ENCODE results near the gene ARAP3.

ARAP3 gene

DNA sequence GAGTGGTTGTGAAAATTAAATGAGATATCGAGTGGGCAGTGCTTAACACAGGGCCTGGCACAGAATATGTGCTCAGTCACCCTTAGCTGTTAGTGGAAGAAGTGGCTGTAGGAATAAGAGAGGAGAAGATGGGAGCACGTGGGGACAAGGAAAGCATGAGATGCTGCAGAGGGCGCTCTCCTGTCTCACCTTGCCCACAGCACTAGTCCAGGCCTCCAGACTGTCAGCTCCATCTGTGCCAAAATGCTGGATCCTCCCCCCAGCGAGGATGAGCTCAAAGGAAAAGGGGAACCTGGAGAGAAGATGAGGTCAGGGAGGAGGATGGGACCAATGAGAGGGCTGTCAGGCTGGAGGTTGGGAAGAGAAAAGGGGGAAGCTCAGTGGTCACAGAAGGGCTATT is 12.5 kb downstream of the ARAP3 start:
- no peak for DNase-seq

DNA sequence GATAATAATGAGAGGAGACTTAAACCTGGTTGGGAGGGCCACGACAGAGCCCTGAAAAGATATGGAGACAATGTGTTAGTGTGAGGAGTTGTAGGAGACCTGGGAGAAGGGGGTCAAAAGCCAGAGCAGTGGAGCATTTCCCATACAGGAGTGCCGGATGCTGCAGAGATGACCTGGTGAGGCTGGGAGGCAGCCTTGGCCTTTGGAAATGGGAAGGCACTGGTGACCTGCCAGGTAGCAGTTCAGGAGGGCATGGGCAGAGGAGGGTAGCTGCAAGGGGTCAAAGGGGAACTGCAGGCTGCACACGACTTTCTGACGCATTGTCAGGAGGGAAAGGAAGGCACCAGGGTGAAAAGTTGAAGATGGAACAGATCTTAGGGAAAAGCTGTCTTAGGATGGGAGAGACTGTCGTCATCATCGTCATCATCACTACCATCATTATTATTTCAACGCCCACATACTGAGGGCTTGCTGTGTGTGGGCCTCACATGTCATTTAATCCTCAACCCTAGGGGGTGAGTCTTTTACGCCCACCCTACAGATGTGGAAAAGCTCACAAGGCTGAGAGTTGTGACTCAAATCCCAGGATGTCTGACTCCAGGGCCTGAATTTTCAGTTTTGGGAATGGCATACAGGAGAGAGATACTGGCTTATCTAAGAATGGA is 13.3 kb downstream of the ARAP3 start:
- DNase-seq: no peak

DNA sequence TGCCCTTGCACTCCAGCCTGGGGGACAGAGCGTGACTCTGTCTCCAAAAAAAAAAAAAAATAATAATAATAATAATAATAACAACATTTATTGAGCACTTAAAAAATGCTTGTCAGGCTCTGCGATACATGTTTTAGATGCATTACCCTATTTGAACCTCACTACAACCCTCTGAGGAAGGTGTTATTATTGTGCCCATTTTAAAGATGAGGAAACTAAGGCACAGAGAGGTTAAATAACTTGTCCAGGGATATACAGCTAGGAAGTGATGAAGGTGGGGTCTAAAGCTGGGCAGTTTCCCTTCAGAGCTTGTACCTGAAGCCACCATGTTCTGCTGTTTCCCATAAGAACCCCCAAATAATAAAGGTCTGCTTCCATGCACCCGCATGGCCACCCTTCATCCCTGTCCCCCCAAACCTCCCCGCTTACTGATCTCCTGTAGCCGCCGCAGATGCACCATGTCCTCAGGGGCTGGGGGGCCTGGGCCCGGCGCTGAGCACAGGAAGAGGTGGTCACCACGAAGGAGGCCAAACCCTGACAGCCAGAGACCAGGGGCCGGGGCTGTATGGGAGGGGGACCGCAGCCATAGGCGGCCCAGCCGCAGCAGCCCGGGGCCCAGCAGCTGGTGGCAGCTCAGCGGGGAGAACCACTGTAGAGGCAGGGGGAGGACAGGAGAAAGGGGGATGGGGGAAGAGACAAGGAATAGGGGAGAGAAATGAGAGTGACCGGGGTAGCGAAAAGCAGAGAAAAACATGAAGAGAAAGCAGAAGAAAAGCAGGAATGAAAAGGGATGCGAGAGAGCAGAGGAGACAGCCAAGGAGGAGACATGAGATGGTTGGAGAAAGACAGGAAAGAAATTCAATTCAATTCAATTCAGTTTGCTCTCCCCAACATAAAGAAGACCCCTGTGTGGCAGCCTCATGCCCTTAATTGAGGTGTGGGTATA is 15.8 kb downstream of the ARAP3 start:
- DNase-seq: no peak

DNA sequence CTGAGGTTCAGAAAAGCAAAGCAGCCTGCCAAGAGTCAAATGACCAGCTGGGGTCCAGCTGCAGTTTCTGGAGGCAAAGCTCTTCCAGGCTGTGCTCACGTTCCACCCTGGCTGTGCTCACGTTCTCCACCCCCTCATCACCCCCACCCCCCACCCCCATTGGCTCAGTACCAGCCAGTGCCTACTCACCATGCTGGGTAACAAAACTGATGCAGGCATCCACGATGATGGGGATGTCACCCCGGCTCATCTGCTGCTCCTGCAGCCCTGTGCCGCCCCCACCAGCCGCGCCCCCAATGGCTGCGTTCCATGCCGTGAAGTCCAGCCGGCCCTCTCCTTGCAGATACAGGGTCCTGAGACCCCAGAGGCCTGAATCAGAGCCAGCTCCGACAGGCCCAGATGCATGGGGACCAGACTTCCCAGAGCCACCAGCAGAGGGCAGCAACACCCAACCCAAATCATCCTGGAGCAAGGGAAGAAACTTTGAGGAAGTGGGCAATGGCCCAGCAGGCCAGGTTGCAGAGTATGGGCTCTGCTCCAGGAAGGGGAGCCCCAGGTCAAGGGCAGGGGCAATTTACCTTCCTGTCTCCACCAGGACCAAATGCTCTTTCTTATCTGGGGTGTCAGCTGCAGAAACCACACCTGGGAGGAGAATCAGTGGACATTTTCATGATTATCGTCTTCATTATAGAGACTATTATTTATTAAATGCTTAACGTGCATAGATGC is 17.1 kb downstream of the ARAP3 start:
- DNase-seq: no peak

DNA sequence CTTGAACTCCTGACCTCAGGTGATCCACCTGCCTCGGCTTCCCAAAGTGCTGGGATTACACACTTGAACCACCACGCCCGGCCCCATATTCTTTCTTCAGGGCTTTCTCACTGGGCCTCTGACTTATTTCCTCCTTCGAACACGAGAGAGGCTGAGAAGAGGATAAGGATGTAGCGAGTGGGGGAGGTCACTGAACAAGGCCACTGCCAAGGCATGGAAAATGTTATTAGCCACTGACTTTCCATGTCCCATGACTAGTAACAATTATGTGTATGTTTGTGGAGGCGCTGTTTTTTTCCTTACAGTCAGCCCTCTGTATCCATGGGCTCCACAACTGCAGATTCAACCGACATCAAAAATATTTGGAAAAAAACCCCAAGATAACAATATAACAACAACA is 18.5 kb downstream of the ARAP3 start:
- no peak for DNase-seq

DNA sequence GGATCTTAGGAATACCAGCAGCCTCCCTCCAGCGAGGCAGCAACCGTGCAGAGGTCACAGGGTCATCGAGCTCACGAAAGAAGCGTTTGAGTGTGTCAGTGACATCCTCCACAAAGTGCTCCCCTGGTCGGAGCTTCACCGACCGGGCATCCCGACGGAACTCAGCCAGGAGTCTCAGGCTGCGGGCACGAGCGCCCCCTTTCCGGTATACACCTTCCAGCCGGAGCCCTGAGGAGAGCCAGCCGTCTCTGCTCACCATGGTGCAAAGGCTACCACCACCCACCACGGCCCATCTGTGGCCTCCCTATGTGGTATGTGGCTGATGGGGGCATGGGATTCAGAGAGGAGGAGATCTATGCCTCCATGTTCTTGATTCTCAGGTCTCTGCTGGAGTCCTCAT is 20.0 kb downstream of the ARAP3 start:
- DNase-seq: no peak

DNA sequence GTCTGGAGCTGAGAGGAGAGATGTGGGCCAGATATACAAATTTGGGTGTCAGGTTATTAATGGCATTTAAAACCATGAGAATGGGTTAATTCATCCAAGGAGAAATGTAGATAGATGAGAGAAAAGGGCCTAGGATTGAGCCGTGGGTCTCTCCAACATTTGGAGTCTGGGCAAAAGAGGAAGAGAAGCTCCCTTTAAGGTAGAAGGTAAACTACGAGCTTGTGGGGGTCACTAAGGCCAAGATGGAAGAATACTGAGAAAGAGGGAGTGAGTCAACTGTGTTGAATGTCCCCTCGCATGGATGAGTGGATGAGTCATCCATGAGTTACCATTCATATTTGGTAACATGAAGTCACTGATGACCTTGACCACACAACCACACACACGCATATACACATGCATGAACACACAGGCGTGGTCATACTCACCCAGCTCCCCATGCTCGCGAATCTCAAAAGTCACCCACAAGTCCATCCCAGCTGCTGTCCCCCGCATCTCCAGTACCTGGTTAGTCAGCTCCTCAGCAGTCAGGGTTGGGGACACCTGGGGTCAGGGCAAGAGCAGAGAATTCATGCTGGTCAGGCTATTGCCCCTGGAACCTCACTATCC is 24.0 kb downstream of the ARAP3 start:
- no peak for DNase-seq

DNA sequence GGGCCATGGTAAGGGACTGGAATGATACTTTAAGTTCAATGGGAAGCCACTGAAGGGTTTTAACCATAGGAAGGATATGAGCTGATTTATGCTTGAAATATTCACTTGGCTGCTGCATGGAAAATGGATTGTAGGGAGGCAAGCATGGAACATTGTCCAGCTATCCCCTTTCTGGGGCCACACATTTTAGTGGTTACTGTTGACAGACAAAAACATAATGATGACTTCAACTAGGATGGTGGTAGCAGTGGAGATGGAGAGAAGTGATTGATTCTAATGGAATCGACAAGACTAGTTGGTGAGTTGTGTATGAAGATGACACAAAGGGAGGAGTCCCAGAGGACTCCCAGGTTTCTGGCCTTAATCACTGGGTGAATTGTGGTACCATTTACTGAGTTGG is 24.6 kb downstream of the ARAP3 start:
- DNase-seq: no peak

DNA sequence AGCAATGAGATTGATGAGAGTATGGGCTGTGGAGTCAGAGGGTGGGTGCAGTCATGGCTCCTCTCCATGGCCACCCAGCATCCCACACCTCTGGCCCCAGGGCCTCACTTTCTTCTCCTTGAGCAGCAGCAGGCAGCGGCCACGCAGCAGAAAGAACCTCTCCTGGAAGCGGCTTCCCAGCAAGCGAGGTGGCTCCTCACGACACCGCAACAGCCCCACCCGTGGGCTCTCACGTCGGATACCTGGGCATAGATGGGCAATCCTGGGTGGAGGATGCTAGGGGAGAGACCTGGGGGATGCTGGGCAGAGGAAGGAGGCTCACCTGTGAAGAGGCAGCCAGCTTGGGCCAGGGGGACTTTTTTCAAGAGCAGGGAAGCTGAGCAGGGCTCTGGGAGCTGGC is 25.6 kb downstream of the ARAP3 start:
- no peak for DNase-seq

DNA sequence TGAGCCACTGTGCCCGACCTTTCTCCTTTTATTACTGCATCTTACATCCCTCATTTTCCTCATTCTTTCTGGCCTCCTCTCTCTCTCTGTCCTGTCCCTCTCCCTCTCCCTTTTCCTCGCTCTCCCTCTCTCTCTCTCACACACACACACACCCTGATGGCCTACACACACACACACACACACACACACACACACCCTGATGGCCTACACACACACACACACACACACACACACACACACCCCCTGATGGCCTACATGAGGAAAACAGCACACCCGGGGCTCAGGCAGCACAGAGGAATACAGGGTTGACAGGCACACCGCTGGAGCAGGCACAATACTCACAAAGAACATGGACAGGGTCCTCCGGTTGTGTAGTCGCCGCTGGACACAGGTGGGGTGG is 27.0 kb downstream of the ARAP3 start:
- DNase-seq: no peak

DNA sequence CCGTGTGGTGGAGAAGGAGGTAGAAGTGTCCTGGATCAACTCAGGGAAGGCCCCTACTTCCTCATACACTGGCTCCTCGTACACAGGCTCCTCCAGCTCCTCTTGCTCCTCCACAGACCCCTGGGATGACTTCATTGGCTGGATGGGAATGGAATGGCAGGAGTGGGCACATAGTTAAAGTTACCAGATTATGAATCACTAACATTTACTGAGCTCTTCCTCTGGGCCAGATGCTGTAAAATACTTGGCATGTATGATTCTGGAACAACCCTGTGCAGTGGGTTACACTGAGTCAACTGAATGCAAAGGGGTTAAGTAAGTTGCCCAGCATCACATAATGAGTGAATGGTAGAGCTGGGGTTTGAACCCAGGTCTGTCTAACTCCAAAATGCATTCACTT is 27.7 kb downstream of the ARAP3 start:
- no peak for DNase-seq

DNA sequence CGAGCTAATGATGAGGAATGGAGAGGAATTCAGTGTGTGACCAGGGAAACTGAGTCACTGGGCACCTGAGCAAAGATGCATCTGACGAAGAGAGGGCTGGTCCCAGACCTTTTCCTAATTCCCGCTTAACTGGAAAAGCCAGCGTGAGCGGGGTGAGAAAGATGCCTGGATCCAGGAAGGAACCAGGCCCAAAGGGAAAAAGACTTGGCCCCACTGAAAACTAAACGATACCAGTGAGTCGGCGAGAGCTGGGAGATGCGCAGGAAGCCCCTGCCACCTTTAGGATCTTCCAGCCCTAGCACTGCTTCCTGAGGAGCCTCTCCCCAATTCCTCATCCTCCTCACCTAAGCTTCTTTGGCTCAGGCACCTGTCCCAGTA is 30.3 kb downstream of the ARAP3 start:
- no peak for DNase-seq

DNA sequence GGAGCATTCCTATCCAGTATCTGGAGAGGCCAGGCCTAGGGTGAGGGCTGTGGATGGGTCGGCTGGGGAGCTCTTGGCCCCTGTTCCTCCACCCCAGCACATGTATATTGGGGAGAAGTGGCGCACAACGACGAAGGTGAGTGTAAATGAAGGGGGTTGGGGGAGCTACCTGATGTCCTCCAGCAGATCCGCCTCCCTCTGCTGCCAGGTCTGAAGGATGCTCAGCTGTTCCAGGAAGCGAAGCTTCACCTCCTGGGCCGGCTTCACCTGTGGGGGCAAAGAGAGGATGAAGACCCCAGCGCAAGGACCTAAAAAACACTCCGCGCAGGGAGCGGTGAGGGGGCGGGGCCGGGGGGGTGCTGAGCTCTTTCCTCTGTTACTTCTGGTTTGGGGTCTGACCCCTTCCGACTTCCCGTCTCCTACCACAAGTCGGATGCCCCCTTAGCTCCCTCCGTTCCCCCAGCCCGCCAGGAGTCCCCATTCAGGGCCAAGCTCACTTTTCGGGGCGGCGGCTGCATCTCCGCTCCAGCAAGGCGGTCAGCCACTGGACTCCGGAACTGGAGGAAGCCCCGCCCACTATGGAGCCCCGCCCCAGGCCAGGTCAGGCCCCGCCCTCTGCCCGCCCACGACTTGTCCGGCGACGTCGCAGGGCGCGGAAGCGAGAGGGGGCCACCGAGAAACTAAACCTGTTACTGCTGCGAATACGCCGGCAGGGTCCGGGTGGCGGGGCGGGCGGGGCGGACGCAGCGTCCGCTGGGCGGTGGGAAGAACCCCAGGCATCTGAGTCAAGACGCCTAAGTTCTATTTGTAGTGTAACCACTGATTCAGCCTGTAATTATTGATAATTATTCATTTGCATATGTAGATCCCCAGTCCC is 30.9 kb downstream of the ARAP3 start, which contains the start of gene FCHSD1:
Gene FCHSD1 (minus strand): TSS at position 568 of the 877 bp plus-strand sequence. CDS start 50 bp downstream, at position 518.
- peak; percentile 9 for DNase-seq

DNA sequence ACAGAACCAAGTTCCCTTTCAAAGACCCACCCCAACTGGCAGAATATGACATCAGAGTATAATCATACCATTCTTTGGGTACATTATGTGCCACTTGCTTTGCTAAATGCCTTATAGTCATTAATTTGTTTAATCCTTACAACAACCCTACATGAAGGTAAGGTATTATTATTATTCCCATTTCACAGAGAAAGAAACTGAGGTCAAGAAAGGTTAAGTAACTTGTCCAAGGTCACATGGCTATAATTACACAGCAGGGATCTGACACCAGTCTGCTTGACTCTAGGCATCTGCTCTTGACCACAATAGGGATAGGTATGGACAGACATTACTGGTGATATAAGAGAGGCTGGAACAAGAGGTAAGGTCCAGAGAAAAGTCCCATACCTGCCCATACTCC is 32.1 kb downstream of the ARAP3 start:
- no peak for DNase-seq

DNA sequence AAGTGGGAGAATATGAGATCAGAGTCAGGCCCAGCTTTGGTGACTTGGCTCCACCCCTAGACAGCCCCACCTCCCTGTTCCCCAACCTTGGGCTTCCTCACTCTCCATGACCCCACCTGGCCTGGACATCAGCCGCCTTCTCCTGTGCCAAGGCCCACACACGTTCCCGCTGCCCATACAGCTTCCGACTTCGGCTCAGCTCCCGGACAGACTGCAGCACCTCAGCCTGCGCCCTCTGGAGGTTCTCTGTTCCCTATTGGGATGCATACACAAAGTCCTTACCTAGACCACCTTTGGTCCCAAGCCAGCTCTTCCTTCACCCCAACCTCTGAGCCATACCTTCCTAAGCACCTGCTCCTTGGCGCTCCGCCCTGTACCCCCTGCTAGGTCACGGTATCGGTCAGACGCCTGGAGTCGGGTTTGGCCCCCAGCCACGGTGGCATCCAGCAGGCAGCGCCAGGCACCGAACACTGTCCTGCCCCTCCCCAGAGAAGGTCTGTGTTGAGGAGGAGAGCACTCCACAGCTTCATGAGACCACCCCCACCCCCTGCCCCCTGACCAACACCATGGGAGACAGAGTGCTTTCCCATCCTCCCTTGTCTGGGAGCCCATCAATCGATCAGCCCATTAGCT is 32.9 kb downstream of the ARAP3 start:
- DNase-seq: no peak

DNA sequence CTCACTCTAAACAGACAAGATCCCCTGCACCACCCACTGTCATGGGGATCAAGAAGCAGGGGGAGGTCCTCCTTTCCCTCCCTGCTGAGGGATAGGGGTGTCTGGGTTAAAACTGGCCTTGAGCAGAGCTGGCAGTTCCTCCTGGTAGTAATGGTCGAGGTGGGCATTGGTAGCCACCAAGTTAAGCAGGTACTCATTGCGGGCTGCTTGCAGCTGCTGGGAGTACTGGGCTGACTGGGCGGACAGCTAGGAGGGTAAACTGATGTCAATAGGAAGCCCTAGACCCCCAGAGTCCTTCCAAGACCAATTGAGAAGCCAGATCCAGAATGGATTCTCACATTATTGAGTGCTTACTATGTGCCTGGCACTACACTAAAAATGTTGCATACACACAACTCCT is 34.2 kb downstream of the ARAP3 start:
- DNase-seq: no peak

DNA sequence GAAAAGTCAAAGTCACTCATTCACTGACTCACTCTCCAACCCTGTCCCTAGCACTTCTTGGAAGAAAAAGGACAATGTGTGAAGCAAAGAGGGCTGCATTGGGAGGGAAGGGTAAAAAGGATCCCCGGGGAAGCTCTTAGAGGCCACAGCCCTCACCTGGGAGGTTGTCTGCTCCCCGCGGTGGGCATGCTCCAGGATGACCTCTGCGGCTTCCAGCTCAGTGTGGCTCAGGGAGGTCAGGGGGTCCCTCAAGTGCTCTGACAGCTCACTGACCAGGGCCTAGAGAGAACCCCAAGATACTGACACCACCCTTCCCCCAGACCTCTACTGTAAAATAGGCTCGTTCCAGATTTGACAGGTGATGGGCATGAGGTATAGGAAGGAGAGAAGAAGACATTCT is 34.8 kb downstream of the ARAP3 start:
- DNase-seq: no peak

DNA sequence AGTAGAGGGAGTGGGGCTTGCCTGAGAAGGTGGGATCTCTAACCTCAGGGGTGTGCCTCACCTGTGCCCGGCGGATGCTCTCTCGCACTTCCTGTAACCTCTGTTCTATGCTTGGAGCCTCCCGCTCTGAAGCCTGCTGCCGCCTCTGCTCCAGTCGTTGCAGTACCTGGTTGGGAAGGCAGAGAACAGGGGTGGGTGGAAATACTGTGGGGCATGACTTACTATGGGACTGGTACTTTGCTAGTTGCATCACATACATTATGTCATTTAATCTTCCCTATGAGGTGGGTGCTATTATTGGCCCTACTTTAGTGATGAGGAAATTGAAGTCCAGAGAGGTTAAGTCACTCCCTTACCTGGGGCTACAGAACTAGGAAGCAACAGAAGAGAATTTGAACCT is 36.0 kb downstream of the ARAP3 start:
- no peak for DNase-seq

DNA sequence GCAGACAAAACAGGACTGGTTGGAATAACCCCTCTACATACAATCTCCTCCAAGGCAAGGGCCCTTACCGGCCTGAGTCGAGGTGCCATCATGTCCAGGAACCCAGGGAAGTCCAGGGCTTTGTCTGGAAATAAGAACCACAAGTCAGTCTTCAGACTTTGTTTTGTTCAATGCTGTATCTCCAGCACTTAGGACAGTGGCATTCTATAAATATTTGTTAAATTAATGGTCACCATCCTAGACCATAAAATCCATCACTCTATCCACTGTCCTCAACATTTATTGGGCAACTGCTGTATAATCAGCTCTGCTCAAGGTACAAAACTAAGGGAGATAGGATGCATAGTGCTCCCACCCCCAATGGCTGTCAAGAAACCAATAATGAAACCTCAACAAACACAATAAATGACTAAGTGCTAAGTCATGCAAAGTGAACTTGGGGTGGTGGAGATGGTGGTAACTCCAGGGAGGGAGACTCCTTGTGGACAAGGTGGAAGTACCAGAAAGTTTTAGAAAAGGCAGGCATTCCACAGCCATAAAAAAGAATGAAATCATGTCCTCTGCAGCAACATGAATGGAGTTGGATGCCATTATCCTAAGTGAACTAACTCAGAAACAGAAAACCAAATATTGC is 40.3 kb downstream of the ARAP3 start:
- DNase-seq: no peak

DNA sequence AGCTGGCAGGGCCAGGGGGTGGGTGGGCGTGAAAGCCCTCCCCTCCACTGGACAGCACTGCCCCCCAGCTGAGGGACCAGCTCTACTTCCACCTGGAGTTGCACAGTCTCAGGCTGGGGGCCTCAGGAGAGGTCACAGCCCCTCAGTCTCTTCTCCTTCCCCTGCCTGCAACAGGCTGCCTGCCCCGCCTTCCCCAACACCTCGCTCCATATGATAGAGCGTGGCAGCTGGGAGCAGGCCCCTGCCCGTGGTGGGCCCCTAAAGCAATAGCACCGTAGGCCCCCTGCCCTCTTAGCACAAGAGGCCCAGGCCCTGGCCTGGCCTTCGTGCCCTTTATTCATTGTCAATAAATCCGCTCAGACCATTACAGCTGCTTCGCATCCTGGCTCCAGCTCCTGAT is 41.3 kb downstream of the ARAP3 start:
- no peak for DNase-seq

DNA sequence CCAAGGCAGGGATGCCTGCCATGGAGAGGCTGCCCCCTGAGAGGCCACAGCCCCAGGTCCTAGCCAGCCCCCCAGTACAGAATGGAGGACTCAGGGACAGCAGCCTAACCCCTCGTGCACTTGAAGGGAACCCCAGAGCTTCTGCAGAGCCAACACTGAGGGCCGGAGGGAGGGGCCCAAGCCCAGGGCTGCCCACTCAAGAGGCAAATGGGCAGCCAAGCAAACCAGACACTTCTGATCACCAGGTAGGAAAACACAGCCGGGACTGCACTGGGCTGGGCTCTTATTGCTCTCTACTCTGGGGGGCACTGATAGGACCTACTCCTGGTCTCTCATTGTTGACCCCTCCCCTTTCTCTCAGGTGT is 42.0 kb downstream of the ARAP3 start:
- no peak for DNase-seq
